GM12878 (cell line): ENCODE results near the gene THADA. TPM values are rescaled to one million over a fixed set of nuclear protein-coding genes. Genes with fewer than 3 reads are reported as not detected.

Experiments
- ATAC-seq: fragments of 200-7000 bp; cut with Tn5 transposase; 3 replicates; pipeline ENCODE4 v1.9.1; 2020; ENCODE audit warnings: mild to moderate bottlenecking, moderate library complexity
- BruUV-seq: library from RNA; stranded (reverse); fragments of 400-500 nt; replicated peaks from 2 replicates; lab custom pipeline; 2021; lab: Mats Ljungman, UMichigan
- CTCF ChIA-PET: fragments of 300-600 bp; sonication (Branson Sonifier 250); formaldehyde crosslinking; extraction: SDS; loops from one replicate; lab custom pipeline; 2021; ENCODE audit warnings: inconsistent platforms; lab: Yijun Ruan, JAX
- POLR2A ChIA-PET: fragments of 350-600 bp; formaldehyde crosslinking; extraction: SDS; loops from one replicate; lab custom pipeline; 2021; ENCODE audit warnings: inconsistent platforms; lab: Charles Lee
- RAD21 ChIA-PET: fragments of 300-600 bp; sonication (Branson Sonifier 250); formaldehyde crosslinking; loops from one replicate; lab custom pipeline; 2023; ENCODE audit warnings: antibody characterized with exemption; ENCODE audit not compliant: unreplicated experiment; lab: Charles Lee
- SMC1A ChIA-PET: fragments of 300-600 bp; sonication (Branson Sonifier 250); formaldehyde crosslinking; loops from one replicate; lab custom pipeline; 2023; ENCODE audit not compliant: unreplicated experiment, uncharacterized antibody; lab: Charles Lee
- DNase-seq: peaks from one replicate; pipeline ENCODE4 v3.0.0-alpha.2; 2011; ENCODE audit warnings: low read depth, low spot score
- FAIRE-seq: peaks from 3 replicates; lab custom pipeline; 2011; peaks lifted over from hg19 to GRCh38; lab: Jason Lieb, UNC
- H2AFZ ChIP-seq: 2 replicates; pipeline ENCODE4 v1.6.0; 2011; ENCODE audit warnings: low read depth, low read length, control low read depth; ENCODE audit not compliant: control insufficient read depth
- H3K27ac ChIP-seq: 2 replicates; pipeline ENCODE4 v1.5.1; 2011; ENCODE audit warnings: control low read depth; ENCODE audit not compliant: control insufficient read depth, insufficient read depth
- H3K27me3 ChIP-seq, 2 experiments: replicated peaks in 1 of 2; 2 replicates each; pipeline versions ENCODE4 v1.6.0 to v1.6.1; 2011; ENCODE audit warnings: low read length in 1 of 2; ENCODE audit not compliant: control insufficient read depth in 2 of 2, insufficient read depth in 2 of 2
- H3K36me3 ChIP-seq, 2 experiments: 2 replicates each; pipeline ENCODE4 v1.5.1; 2011; ENCODE audit warnings: low read length in 1 of 2; ENCODE audit not compliant: control insufficient read depth in 2 of 2, insufficient read depth in 2 of 2
- H3K4me1 ChIP-seq: 2 replicates; pipeline ENCODE4 v1.6.1; 2011; ENCODE audit warnings: mild to moderate bottlenecking, low read length, moderate library complexity, mixed read lengths; ENCODE audit not compliant: control insufficient read depth, insufficient read depth
- H3K4me2 ChIP-seq: 2 replicates; pipeline ENCODE4 v1.6.0; 2011; ENCODE audit warnings: control low read depth; ENCODE audit not compliant: control insufficient read depth, insufficient read depth
- H3K4me3 ChIP-seq: fragments of 200-600 bp; sonication (generic); 2 replicates; pipeline ENCODE4 v1.5.1; 2016
- H3K79me2 ChIP-seq: 2 replicates; pipeline ENCODE4 v1.6.0; 2011; ENCODE audit warnings: low read length; ENCODE audit not compliant: control insufficient read depth, insufficient read depth
- H3K9ac ChIP-seq: 2 replicates; pipeline ENCODE4 v1.8.0; 2011; ENCODE audit warnings: low read length, control low read depth, mixed read lengths; ENCODE audit not compliant: control insufficient read depth, insufficient read depth
- H3K9me3 ChIP-seq: replicated peaks from 3 replicates; pipeline ENCODE4 v1.5.1; 2011; ENCODE audit warnings: mild to moderate bottlenecking, low read length; ENCODE audit not compliant: control insufficient read depth, insufficient read depth
- H4K20me1 ChIP-seq: 2 replicates; pipeline ENCODE4 v1.6.0; 2011; ENCODE audit not compliant: control insufficient read depth, insufficient read depth
- ASH2L ChIP-seq: fragments of 300-600, 200-600 bp; sonication (generic); IDR thresholded peaks from 2 replicates; pipeline ENCODE4 v1.6.1; 2017; ENCODE audit warnings: low read depth, mild to moderate bottlenecking, borderline replicate concordance
- CHD1 ChIP-seq: IDR thresholded peaks from 2 replicates; pipeline ENCODE4 v1.6.1; 2012; ENCODE audit warnings: low read depth, low read length, improper control_type of control experiment
- DPF2 ChIP-seq: fragments of 450-650 bp; IDR thresholded peaks from 2 replicates; pipeline ENCODE4 v1.6.1; 2017; ENCODE audit warnings: mild to moderate bottlenecking
- GABPA ChIP-seq: IDR thresholded peaks from 2 replicates; pipeline ENCODE4 v1.6.1; 2014; ENCODE audit warnings: antibody characterized with exemption, low read depth, mild to moderate bottlenecking, inconsistent platforms
- HSF1 ChIP-seq: fragments of 150-350 bp; IDR thresholded peaks from 2 replicates; pipeline ENCODE4 v1.6.1; 2014; ENCODE audit warnings: mild to moderate bottlenecking, low read depth, low read length
- KAT2A ChIP-seq: conservative IDR thresholded peaks from 2 replicates; pipeline ENCODE4 v1.6.1; 2011; ENCODE audit warnings: low read depth, low read length; ENCODE audit not compliant: control insufficient read depth
- KDM1A ChIP-seq: fragments of 200-600 bp; sonication (generic); IDR thresholded peaks from 2 replicates; pipeline ENCODE4 v1.6.1; 2016; ENCODE audit warnings: borderline replicate concordance
- MEF2B ChIP-seq: fragments of 450-650 bp; IDR thresholded peaks from 2 replicates; pipeline ENCODE4 v1.6.1; 2018; ENCODE audit warnings: mild to moderate bottlenecking, moderate library complexity; ENCODE audit not compliant: partially characterized antibody, poor library complexity, severe bottlenecking
- MYB ChIP-seq: fragments of 150-350 bp; IDR thresholded peaks from 2 replicates; pipeline ENCODE4 v1.6.1; 2014; ENCODE audit warnings: mild to moderate bottlenecking, low read depth, low read length, borderline replicate concordance
- NFXL1 ChIP-seq: fragments of 450-650 bp; IDR thresholded peaks from 2 replicates; pipeline ENCODE4 v1.6.1; 2017; ENCODE audit warnings: antibody characterized with exemption, mild to moderate bottlenecking, borderline replicate concordance
- SMAD1 ChIP-seq: fragments of 450-650 bp; IDR thresholded peaks from 2 replicates; pipeline ENCODE4 v1.6.1; 2018; ENCODE audit warnings: mild to moderate bottlenecking, low read depth; ENCODE audit not compliant: partially characterized antibody
- SUPT20H ChIP-seq: IDR thresholded peaks from 2 replicates; pipeline ENCODE4 v1.6.1; 2011; ENCODE audit warnings: low read depth, mild to moderate bottlenecking, low read length, moderate library complexity, borderline replicate concordance; ENCODE audit not compliant: control insufficient read depth
- TARDBP ChIP-seq: IDR thresholded peaks from 2 replicates; pipeline ENCODE4 v1.6.1; 2016; ENCODE audit warnings: borderline replicate concordance
- USF2 ChIP-seq: IDR thresholded peaks from 2 replicates; pipeline ENCODE4 v1.6.1; 2011; ENCODE audit warnings: low read depth, low read length, improper control_type of control experiment, borderline replicate concordance
- WGBS: methylation state at CpG from one replicate; pipeline ENCODE4 v1.1.6; 2016; ENCODE audit warnings: low lambda C conversion rate; ENCODE audit not compliant: insufficient replicate concordance, insufficient coverage; ENCODE audit errors: missing lambda C conversion rate; 5-methylcytosine and 5-hydroxymethylcytosine counted together
- in situ Hi-C: fragments of 300-500 bp; cut with MboI; formaldehyde crosslinking; loops from 9 replicates; pipeline ENCODE4 v1.14.3; 2018; ENCODE audit warnings: mixed read lengths
- intact Hi-C: fragments of 100-400 bp; cut with micrococcal nuclease; formaldehyde crosslinking; loops from one replicate; pipeline ENCODE4 v1.14.2; 2022; ENCODE audit not compliant: unreplicated experiment
- polyA plus RNA-seq, 11 experiments: library from polyadenylated mRNA; depleted of rRNA in 4 of 11; unstranded in 6 of 11; stranded (reverse) in 5 of 11; fragments of >200 nt; fragmentation: Nextera tagmentation in 4 of 11; fragmentation: Illumina TruSeq in 1 of 11; extraction: Ambion mirVana in 4 of 11; extraction: Trizol in 1 of 11; gene quantifications; 1 replicate in 1 of 11; 2 replicates in 10 of 11; pipeline versions ENCODE4 v1.2.1 to v1.2.3, GENCODE V29; 2011 to 2016; ENCODE audit warnings: inconsistent platforms in 2 of 11, missing spikeins in 2 of 11, low read depth in 1 of 11
- total RNA-seq, 4 experiments: library from RNA; depleted of rRNA in 3 of 4; stranded (reverse); fragments of >200 nt in 3 of 4; fragmentation: Illumina TruSeq in 1 of 4; extraction: Trizol in 1 of 4; gene quantifications; 2 replicates each; pipeline versions ENCODE4 v1.2.1 to v1.2.3, GENCODE V29; 2013 to 2021

THADA gene
- total and polyA plus RNA-seq, 10 of the 15 experiments (the other 5 are each of a cell fraction or from before 2014, with no cell fraction given), result 14.6 to 33.2 (median 23.2) TPM

- no TSS peak for BruUV-seq
Measured at GRCh38 chr2:43377327-43377726, 218.5 kb downstream of the THADA start.

More at GRCh38 chr2:43377327-43377726, 218.5 kb downstream of the THADA start:
- Histone ChIP-seq H3K9ac (no peak overlapping the region), H3K27me3 (no peaks in the 10 kb centered on the region), H3K27ac (no peak overlapping the region), H2AFZ (no peak overlapping the region), H3K4me3 (no peak overlapping the region), H3K36me3 (peaks cover 0 to 2% of the 10 kb centered on the region in 2 experiments; a peak in 1 of 4 replicates), H3K4me2 (no peak overlapping the region), H4K20me1 (no peaks in the 10 kb centered on the region), H3K79me2 (no peaks in the 10 kb centered on the region), H3K9me3 (no peaks in the 10 kb centered on the region; the same call in 2 of the 3 replicates), H3K4me1 (0 out of 2 replicates have a peak, but pooled peaks cover 4% of the 10 kb centered on the region)
- intact Hi-C loops, result no loop called here
- ChIA-PET SMC1A (interaction anchor here (0.7 to 2.7 kb wide), 3 partner anchors 9 to 106 kb away, joined by 3 to 6 read pairs (median 3); no protein-coding TSS in a partner anchor), RAD21 (interaction anchor here (1.6 kb wide), 2 partner anchors 10 to 106 kb away, joined by 4 to 5 read pairs; no protein-coding TSS in a partner anchor), POLR2A (interaction anchor here (0.6 kb wide), 1 partner anchor 143 kb away, joined by 4 read pairs; no protein-coding TSS in a partner anchor), CTCF (interaction anchor here (1.4 kb wide), 1 partner anchor 36 kb away, joined by 4 read pairs; no protein-coding TSS in a partner anchor)
- no peak for ATAC-seq
- in situ Hi-C loops, result no loop called here
- WGBS, result 99% methylated on average over 3 of the region's 3 CpGs
- no peak for DNase-seq
- FAIRE-seq, result no peak
- TF ChIP-seq SUPT20H (no peak), MYB (no peak), HSF1 (no peak), GABPA (no peak), MEF2B (no peak), DPF2 (no peak), CHD1 (no peak), SMAD1 (no peak), TARDBP (no peak), ASH2L (no peak), USF2 (no peak), KAT2A (no peak), NFXL1 (no peak), KDM1A (no peak)
